ENCODE results near the gene BTN3A1.
"Not testable (repeated sequence)": the region's sequence is repeated elsewhere in the genome, so short reads cannot be mapped to it uniquely, and the experiment has no call there.

BTN3A1 gene

GRCh38 chr6:26401987-26402658 is at the start of gene BTN3A1:
BTN3A1 (plus strand) TSS chr6:26402275; CDS start chr6:26405564, 3,289 bp downstream.
- DNase-seq (ENCODE audit: low read depth): peak; percentile 25

- no peak for DNase-seq (ENCODE audit: low read depth)
Observed at GRCh38 chr6:26352315-26352714, 49.8 kb upstream of the BTN3A1 start.

- no peak for DNase-seq (ENCODE audit: low read depth)
Observed at GRCh38 chr6:26354162-26354561, 47.9 kb upstream of the BTN3A1 start.

GRCh38 chr6:26355366-26355765 is 46.7 kb upstream of the BTN3A1 start:
- DNase-seq (ENCODE audit: low read depth): no peak

GRCh38 chr6:26357543-26357942 is 44.5 kb upstream of the BTN3A1 start:
- DNase-seq (ENCODE audit: low read depth): not testable (repeated sequence)

GRCh38 chr6:26358511-26358981 is 43.5 kb upstream of the BTN3A1 start:
- DNase-seq (ENCODE audit: low read depth): no peak

- DNase-seq (ENCODE audit: low read depth): no peak
Observed at GRCh38 chr6:26359765-26360164, 42.3 kb upstream of the BTN3A1 start.

GRCh38 chr6:26360451-26361416 is 41.3 kb upstream of the BTN3A1 start:
- no peak for DNase-seq (ENCODE audit: low read depth)

GRCh38 chr6:26361544-26361943 is 40.5 kb upstream of the BTN3A1 start:
- no peak for DNase-seq (ENCODE audit: low read depth)

- no peak for DNase-seq (ENCODE audit: low read depth)
Observed at GRCh38 chr6:26362093-26362835, 39.8 kb upstream of the BTN3A1 start.

GRCh38 chr6:26362836-26363220 is 39.2 kb upstream of the BTN3A1 start:
- DNase-seq (ENCODE audit: low read depth): no peak

- DNase-seq (ENCODE audit: low read depth): no peak
Observed at GRCh38 chr6:26363882-26364701, 38.0 kb upstream of the BTN3A1 start.

GRCh38 chr6:26365633-26365995 is 36.5 kb upstream of the BTN3A1 start:
- DNase-seq (ENCODE audit: low read depth): no peak

GRCh38 chr6:26366504-26366903 is 35.6 kb upstream of the BTN3A1 start:
- DNase-seq (ENCODE audit: low read depth): no peak

GRCh38 chr6:26367114-26367513 is 35.0 kb upstream of the BTN3A1 start:
- no peak for DNase-seq (ENCODE audit: low read depth)

GRCh38 chr6:26371813-26372212 is 30.3 kb upstream of the BTN3A1 start:
- not testable (repeated sequence) for DNase-seq (ENCODE audit: low read depth)

- DNase-seq (ENCODE audit: low read depth): no peak
Observed at GRCh38 chr6:26372308-26373144, 29.5 kb upstream of the BTN3A1 start.

GRCh38 chr6:26375270-26375669 is 26.8 kb upstream of the BTN3A1 start:
- DNase-seq (ENCODE audit: low read depth): no peak

- no peak for DNase-seq (ENCODE audit: low read depth)
Observed at GRCh38 chr6:26377719-26378118, 24.4 kb upstream of the BTN3A1 start.

- not testable (repeated sequence) for DNase-seq (ENCODE audit: low read depth)
Observed at GRCh38 chr6:26378143-26378542, 23.9 kb upstream of the BTN3A1 start.

- DNase-seq (ENCODE audit: low read depth): no peak
Observed at GRCh38 chr6:26379292-26379691, 22.8 kb upstream of the BTN3A1 start.
